AG10803 (cell line): ENCODE results near the gene COQ9.

Experiments used
- DNase-seq: peaks from one replicate; pipeline ENCODE4 v3.0.0; 2010; ENCODE audit warnings: low read depth
- H3K4me3 ChIP-seq: 2 replicates; pipeline ENCODE4 v1.5.1; 2011; ENCODE audit warnings: mild to moderate bottlenecking, low read length, control low read depth
- TF ChIP-seq, protein P1 (sequence below): conservative IDR thresholded peaks from 2 replicates; pipeline ENCODE4 v1.5.1; 2011; ENCODE audit warnings: mild to moderate bottlenecking, low read length, control low read depth, inconsistent platforms

COQ9 gene

DNA sequence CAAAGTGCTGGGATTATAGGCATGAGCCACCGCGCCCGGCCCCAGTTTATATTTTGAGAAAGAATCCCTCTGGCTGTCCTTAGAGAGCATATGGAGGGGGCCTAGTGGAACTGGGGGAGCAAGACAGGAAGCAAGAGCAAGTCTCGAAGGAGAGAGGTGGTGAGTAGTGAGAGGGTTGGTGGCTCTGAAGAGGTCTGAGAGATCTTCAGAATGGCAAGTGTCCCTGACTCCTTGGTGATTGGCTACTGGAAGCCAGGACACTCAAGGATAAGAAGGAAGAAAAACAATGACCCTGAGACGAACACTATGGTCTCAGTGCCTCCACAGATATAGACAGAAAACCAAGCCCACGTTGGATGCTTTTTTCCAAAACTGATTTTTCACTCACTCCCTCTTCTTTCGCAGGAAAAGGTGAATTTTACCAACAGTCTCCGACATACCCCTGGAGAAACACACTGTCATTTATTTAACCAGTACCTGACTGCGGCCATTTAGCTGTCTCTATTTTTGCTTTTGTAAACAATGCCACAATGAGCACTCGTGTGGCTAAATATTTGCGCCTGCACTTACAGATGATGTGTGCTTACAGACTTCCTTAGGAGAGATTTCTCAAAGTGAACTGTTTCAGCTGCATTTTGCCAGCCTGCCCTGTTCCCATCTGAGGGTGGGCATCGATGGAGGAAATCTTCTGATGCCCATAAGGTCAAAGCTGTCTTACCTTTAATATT, 54.9 kb downstream of the COQ9 start:
- no peak overlapping the region for H3K4me3 ChIP-seq
- no peak for DNase-seq
- TF ChIP-seq, protein P1, sequence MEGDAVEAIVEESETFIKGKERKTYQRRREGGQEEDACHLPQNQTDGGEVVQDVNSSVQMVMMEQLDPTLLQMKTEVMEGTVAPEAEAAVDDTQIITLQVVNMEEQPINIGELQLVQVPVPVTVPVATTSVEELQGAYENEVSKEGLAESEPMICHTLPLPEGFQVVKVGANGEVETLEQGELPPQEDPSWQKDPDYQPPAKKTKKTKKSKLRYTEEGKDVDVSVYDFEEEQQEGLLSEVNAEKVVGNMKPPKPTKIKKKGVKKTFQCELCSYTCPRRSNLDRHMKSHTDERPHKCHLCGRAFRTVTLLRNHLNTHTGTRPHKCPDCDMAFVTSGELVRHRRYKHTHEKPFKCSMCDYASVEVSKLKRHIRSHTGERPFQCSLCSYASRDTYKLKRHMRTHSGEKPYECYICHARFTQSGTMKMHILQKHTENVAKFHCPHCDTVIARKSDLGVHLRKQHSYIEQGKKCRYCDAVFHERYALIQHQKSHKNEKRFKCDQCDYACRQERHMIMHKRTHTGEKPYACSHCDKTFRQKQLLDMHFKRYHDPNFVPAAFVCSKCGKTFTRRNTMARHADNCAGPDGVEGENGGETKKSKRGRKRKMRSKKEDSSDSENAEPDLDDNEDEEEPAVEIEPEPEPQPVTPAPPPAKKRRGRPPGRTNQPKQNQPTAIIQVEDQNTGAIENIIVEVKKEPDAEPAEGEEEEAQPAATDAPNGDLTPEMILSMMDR: no peak

DNA sequence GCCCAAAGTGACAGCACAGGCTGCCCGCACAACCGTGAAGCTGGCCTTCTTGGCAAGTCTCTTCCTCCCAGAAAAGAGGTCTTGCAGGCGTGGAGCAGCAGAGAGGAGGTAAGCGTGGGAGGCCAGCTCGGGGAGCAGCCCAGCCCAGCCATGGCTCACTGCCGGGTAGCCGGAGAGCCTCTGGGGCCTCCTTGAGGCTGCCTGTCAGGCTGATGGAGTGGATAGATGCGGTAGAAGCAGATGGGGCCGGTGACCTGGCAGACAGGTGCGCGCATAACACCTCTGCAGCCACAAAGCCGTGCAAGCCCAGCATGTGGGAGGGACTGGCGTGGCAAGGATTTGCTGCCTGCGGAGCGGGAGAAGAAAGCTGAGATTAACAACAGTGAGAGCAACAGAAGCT, 56.1 kb downstream of the COQ9 start:
- no peak overlapping the region for H3K4me3 ChIP-seq
- TF ChIP-seq, protein P1: no peak
- DNase-seq: no peak

DNA sequence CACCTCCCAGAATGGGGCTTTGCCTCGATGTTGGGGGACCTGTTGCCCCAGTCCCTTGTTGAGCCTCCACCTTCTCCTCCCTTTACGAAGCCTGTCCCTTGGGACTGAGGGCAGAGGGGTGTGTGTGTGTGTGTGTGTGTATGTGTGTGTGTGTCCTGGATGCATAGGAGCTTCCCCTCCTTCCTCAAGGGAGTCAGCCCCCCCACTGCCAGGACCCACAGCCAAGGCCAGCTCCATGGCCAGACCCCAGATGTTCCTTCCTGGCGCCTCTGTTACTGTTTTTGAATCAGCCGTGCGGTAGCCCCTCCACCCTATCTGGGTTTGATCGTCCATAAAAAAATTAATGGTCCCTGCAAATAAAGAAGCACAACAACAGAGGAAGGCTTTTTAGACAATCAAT, 56.7 kb downstream of the COQ9 start:
- H3K4me3 ChIP-seq: no peak overlapping the region
- DNase-seq: no peak
- TF ChIP-seq, protein P1: no peak

DNA sequence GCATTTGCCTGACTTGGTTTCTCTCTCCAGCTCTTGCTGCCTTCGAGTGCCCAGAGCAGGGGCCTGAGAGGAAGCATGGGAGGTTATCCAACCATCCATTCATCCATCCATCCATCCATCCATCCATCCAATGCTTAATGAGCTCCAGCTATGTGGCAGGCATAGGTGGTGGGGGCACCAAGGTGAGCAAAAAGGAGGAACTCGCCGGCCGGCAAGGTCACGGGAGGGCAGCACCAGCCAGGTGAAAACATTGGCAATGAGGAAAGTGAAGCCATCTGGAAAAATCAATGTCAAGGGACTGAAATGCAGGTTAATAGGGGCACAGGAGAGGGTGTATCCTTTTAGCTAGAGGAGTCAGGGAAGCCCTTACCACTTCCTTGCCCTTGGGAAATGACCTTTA, 57.2 kb downstream of the COQ9 start:
- H3K4me3 ChIP-seq: no peak overlapping the region
- no peak for DNase-seq
- TF ChIP-seq, protein P1: no peak

DNA sequence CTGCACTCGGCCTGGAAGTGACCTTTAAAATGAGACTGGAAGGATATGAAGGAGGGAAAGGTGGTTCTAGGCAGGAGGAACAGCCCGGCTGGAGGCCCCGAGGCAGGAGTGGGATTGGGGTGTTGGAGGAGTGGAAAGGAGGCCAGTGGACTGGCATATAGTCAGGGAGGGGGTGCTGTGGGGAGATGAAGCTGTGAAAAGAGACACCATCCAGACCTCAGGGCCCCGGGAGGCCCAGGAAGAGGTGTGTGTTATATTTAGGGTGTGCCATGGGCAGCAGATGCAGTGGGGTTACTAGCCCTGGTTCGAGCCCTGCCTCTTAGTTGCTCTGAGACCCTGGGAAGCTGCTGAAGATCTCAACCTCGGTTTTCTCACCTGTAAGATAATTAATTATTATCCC, 57.9 kb downstream of the COQ9 start:
- H3K4me3 ChIP-seq: no peak overlapping the region
- TF ChIP-seq, protein P1: no peak
- no peak for DNase-seq

DNA sequence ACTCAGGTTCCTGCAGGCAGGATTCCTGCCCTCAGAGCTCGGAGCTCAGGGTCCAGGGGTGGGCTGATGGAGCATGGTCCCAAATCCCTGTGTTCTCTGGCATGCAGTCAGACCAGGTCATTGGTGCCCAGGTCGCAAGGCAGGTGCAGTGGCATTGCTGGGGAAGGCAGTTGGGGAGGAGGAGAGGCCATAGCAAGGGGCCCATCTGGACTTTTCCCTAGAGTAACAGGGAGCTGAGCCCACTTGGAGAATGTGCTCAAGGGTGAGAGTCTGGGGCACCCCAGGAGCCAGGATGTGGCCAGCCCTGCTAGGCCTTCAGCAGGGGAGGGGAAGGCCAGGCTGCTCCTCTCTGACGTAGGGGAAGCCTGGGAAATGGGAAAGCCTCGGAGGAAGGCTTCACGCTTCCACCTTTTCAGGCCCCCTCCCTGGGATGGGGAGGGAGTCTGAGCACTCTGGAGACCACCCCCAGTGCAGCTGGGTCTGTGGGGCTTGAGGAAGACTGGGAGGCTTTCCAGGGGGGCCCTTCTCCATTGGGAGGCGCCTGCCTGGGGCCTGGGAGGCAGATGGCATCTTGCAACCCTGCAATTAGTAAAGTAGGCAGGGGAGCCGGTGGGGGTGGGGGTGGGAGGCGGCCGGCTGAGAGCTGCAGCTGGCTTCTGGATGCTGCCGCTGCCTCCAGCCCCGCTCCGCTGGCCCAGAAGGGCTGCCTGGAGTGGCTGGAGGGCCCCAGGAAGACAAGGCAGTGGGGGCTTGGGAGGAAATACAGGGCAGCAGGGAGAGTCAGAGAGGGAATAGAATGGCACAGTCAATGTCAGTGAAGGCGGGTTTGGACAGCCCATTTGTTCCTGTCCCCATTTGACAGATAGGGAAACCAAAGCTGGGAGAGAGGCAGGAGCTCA, 60.1 kb downstream of the COQ9 start:
- TF ChIP-seq, protein P1: no peak
- H3K4me3 ChIP-seq: no peak overlapping the region
- DNase-seq: no peak
